ENCODE data around the gene LPA. TPM values are rescaled to one million over a fixed set of nuclear protein-coding genes. Genes with fewer than 3 reads are reported as not detected.

LPA gene
- total RNA-seq, 4 donors from 2014 or later, result 0.24 to 0.88 (median 0.62) TPM; not detected in 1

DNA sequence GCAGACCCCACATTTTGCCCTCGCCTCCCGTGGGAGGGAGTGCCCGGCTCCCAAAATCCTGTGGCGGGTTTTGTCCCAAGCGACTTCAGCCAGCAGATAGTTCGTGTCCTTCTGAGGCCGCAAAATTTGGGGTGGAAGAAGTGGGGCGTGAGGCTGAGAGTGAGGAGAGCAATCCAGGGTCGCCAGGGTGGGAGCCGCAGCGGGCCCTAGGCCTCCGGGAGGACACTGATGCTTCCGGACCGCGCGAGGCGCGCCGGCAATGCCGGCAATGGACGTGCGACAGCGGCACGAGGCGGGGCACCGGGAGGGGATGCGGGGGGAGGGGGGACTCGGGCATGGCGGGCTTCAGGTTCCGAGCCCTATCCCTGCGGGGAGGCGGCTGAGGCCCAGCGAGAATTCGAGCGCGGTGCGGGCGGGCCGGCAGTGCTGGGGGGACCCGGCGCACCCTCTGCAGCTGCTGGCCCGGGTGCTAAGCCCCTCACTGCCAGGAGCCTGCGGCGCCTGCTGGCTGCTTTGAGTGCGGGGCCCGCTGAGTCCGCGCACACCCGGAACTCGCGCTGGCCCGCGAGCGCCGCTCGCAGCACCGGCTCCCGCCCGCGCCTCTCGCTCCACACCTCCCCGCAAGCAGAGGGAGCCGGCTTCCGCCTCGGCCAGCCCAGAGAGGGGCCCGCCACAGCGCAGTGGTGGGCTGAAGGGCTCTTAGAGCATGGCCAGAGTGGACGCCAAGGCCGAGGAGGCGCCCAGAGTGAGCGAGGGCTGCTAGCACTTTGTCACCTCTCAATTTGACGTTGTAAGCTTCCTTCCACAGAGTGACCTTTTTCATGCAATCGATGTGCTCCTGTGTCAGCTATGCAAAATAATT is 143.8 kb downstream of the LPA start:
- intact Hi-C loops (cut with DNase I; ENCODE audit: low total_unique reads), result no loop called here
- Histone ChIP-seq H3K4me3 (peak overlapping the region; percentile 53 to 55), H3K4me1 (no peaks in the 10 kb centered on the region), H3K36me3 (no peaks in the 10 kb centered on the region), H3K9me3 (no peaks in the 10 kb centered on the region), H3K27me3 (no peaks in the 10 kb centered on the region), H3K27ac (peak overlapping the region; percentile 60 to 68)
- DNase-seq, result peak; percentile 75 to 82
- peak in 1 of 2 donors; percentile 8 for TF ChIP-seq POLR2A (IDR thresholded peaks at IDR 0.05)
- TF ChIP-seq, protein P1, sequence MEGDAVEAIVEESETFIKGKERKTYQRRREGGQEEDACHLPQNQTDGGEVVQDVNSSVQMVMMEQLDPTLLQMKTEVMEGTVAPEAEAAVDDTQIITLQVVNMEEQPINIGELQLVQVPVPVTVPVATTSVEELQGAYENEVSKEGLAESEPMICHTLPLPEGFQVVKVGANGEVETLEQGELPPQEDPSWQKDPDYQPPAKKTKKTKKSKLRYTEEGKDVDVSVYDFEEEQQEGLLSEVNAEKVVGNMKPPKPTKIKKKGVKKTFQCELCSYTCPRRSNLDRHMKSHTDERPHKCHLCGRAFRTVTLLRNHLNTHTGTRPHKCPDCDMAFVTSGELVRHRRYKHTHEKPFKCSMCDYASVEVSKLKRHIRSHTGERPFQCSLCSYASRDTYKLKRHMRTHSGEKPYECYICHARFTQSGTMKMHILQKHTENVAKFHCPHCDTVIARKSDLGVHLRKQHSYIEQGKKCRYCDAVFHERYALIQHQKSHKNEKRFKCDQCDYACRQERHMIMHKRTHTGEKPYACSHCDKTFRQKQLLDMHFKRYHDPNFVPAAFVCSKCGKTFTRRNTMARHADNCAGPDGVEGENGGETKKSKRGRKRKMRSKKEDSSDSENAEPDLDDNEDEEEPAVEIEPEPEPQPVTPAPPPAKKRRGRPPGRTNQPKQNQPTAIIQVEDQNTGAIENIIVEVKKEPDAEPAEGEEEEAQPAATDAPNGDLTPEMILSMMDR (IDR thresholded peaks at IDR 0.05), result peak in 2 of 4 experiments; percentile 6 to 89

DNA sequence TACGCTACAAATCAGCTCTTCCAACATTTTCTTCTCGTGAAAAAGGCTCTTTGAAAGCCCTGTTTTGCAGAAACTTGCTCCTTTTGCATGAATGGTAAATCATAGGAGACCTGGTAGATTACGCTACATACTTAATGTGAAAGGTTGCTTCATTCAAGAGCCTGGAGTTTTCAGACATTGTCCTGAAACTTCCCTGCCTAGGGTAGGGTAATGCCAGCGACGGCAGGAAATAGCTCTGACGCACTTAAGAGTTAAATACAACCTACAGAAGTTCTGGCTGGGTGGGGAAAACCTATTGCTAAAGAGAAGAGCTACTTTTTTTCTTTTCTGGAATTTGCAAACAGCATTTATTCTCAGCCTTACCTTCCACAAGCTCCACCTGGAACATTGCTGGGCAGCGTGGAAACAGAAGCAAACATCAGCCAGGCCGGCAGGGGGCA is 144.5 kb downstream of the LPA start:
- no peak for DNase-seq
- Histone ChIP-seq H3K4me3 (peak overlapping the region; percentile 53 to 55), H3K27me3 (no peaks in the 10 kb centered on the region), H3K4me1 (no peaks in the 10 kb centered on the region), H3K36me3 (no peaks in the 10 kb centered on the region), H3K9me3 (no peaks in the 10 kb centered on the region), H3K27ac (peak overlapping the region; percentile 60 to 68)
- intact Hi-C loops (cut with DNase I; ENCODE audit: low total_unique reads), result no loop called here
- TF ChIP-seq POLR2A (IDR thresholded peaks at IDR 0.05), result no peak
- TF ChIP-seq, protein P1 (IDR thresholded peaks at IDR 0.05), result peak in 3 of 4 experiments; percentile 84 to 91 (median 89)

DNA sequence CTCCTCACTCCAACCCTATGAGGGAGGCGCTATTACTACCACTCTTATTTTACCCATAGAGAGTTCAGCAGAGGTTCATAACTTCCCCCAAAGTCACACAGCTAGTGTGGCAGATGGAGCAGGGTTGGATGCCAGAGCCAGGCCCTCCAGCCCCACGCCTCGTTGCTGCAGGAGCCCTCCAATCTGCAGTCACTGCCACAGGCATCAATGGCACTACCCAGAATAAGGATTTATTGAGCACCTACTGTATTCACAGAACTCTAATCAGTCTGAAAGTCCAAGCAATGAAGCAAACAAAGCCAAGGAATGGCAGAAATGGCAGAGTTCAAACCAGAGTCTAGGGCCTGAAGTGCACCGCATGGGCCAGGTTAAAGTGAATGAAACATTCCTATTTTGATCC is 144.9 kb downstream of the LPA start:
- intact Hi-C loops (cut with DNase I; ENCODE audit: low total_unique reads), result no loop called here
- H3K36me3 ChIP-seq, result no peaks in the 10 kb centered on the region
- H3K9me3 ChIP-seq, result no peaks in the 10 kb centered on the region
- no peaks in the 10 kb centered on the region for H3K27me3 ChIP-seq
- TF ChIP-seq, protein P1 (IDR thresholded peaks at IDR 0.05), result no peak
- no peak for TF ChIP-seq POLR2A (IDR thresholded peaks at IDR 0.05)
- no peak for DNase-seq
- no peaks in the 10 kb centered on the region for H3K4me1 ChIP-seq
- no peak overlapping the region for H3K4me3 ChIP-seq
- no peak overlapping the region for H3K27ac ChIP-seq

DNA sequence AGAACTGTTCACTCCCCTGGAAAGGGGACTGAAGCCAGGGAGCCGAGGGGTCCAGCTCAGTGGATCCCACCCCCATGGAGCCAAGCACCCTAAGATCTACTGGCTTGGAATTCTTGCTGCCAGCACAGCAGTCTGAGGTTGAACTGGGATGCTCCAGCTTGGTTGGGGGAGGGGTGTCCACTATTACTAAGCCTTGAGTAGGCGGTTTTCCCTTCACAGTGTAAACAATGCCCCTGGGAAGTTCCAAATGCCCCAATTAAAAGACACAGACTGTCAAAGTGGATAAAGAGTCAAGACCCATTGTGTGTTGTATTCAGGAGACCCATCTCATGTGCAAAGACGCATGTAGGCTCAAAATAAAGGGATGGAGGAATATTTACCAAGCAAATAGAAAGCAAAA is 150.2 kb downstream of the LPA start:
- intact Hi-C loops (cut with DNase I; ENCODE audit: low total_unique reads), result no loop called here
- Histone ChIP-seq H3K27me3 (no peaks in the 10 kb centered on the region), H3K9me3 (no peaks in the 10 kb centered on the region), H3K27ac (no peak overlapping the region), H3K4me3 (no peak overlapping the region), H3K36me3 (no peaks in the 10 kb centered on the region), H3K4me1 (no peaks in the 10 kb centered on the region)
- no peak for DNase-seq
- no peak for TF ChIP-seq POLR2A (IDR thresholded peaks at IDR 0.05)
- TF ChIP-seq, protein P1 (IDR thresholded peaks at IDR 0.05), result no peak

DNA sequence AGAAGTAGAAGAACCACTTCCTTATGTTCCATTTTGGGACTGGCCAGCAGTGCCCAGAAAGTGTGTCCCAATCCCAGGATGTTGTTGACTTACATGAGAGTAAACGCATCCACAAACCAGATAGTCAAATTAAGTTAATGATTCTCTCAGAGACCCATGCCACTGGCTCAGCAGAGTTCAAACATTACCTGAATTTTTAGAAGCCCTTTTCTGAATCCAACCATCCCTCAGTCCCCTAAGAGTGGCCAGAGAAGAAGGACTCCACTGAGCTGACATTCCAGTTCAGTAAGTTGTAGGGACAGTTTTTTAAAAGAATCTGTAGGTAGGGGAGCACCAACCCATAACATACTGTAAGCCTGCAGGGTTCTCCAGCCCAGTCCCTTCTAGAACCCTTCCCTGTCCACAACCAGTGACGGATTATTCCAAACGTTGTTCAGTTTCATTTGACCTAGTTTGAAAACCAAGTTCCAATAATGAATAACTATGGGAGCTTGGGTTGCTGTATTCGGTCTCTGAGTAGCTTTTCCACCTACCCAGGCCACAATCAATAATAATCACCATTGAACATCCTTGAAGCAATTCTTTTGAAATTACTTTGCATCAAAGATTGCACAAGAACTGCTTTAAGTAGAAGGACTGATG is 153.0 kb downstream of the LPA start:
- DNase-seq, result no peak
- TF ChIP-seq, protein P1 (IDR thresholded peaks at IDR 0.05), result no peak
- TF ChIP-seq POLR2A (IDR thresholded peaks at IDR 0.05), result no peak
- intact Hi-C loops (cut with DNase I; ENCODE audit: low total_unique reads), result no loop called here

More for the DNA sequence above, 153.0 kb downstream of the LPA start:
- no peaks in the 10 kb centered on the region for H3K9me3 ChIP-seq
- H3K27ac ChIP-seq, result no peak overlapping the region
- H3K4me1 ChIP-seq, result no peaks in the 10 kb centered on the region
- H3K27me3 ChIP-seq, result no peaks in the 10 kb centered on the region
- no peak overlapping the region for H3K4me3 ChIP-seq
- no peaks in the 10 kb centered on the region for H3K36me3 ChIP-seq

Measured in uterus (tissue), 4 donors.